Hepatocyte (in vitro differentiated cells): ENCODE data around the gene ETV6.

Source experiments
- EZH2 ChIP-seq: fragments of 200-600 bp; sonication (generic); IDR thresholded peaks from 2 replicates; pipeline ENCODE4 v1.6.1; 2016; ENCODE audit warnings: antibody characterized with exemption, mild to moderate bottlenecking, borderline replicate concordance
- EZH2phosphoT487 ChIP-seq: fragments of 200-600 bp; sonication (generic); IDR thresholded peaks from one replicate; pipeline ENCODE4 v1.6.1; 2018; ENCODE audit warnings: antibody characterized with exemption, mild to moderate bottlenecking, low read depth, moderate library complexity; ENCODE audit not compliant: unreplicated experiment, severe bottlenecking
- TF ChIP-seq, protein P1 (sequence below): fragments of 200-600 bp; sonication (generic); IDR thresholded peaks from 2 replicates; pipeline ENCODE4 v1.5.1; 2016; ENCODE audit warnings: antibody characterized with exemption, mild to moderate bottlenecking; ENCODE audit not compliant: poor library complexity

DNA sequence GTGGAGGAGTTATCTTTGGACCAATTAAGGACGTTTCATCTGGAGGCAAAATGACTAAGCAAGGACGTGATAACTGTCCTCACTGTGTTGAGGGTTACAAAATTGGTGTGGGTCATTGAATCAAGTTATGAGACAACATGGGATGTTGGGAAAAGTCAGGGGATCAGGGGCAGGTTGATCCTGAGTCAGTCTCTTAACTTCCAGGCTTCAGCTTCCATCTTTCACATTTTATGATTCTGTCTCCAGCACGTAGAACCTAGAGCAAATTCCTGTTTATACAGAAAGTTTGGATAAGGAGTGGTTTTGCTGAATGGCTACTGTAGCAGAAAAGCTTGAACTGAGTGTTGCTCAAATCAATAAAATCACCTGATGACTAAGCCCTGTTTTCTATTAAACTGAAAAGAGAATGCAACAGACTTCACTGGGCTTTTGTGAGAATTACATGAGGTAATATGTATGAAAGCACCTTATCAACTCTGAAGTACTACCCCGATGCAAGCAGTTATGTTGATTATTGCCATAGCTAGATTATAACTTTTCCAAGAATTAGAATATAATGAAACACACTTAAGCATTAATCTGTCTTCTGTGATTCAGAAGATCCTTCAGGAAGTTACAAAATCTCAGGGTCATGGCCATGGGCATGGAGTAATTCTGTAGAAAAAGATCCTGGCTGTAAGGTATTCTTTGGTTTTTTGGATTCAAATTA lies 184.8 kb downstream of the ETV6 start:
- TF ChIP-seq, protein P1, sequence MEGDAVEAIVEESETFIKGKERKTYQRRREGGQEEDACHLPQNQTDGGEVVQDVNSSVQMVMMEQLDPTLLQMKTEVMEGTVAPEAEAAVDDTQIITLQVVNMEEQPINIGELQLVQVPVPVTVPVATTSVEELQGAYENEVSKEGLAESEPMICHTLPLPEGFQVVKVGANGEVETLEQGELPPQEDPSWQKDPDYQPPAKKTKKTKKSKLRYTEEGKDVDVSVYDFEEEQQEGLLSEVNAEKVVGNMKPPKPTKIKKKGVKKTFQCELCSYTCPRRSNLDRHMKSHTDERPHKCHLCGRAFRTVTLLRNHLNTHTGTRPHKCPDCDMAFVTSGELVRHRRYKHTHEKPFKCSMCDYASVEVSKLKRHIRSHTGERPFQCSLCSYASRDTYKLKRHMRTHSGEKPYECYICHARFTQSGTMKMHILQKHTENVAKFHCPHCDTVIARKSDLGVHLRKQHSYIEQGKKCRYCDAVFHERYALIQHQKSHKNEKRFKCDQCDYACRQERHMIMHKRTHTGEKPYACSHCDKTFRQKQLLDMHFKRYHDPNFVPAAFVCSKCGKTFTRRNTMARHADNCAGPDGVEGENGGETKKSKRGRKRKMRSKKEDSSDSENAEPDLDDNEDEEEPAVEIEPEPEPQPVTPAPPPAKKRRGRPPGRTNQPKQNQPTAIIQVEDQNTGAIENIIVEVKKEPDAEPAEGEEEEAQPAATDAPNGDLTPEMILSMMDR = no peak
- no peak for TF ChIP-seq EZH2
- no peak for TF ChIP-seq EZH2phosphoT487
